Large intestine (tissue), 3 donors: ENCODE measurements around the gene CRACR2A. TPM values are rescaled to one million over a fixed set of nuclear protein-coding genes. Genes with fewer than 3 reads are reported as not detected.

ENCODE experiments used
- DNase-seq, 2 donors: peaks; one replicate each; pipeline versions ENCODE4 v3.0.0 to v3.0.0-alpha.2; 2013
- H3K27ac ChIP-seq: one replicate; pipeline ENCODE4 v1.5.1; 2013; ENCODE audit warnings: low read length
- H3K27me3 ChIP-seq: 2 replicates; pipeline ENCODE4 v1.6.1; 2013; ENCODE audit warnings: low read length; ENCODE audit not compliant: control insufficient read depth, insufficient read depth
- H3K36me3 ChIP-seq: 2 replicates; pipeline ENCODE4 v1.6.1; 2013; ENCODE audit warnings: low read length; ENCODE audit not compliant: control insufficient read depth, insufficient read depth
- H3K4me1 ChIP-seq: one replicate; pipeline ENCODE4 v1.6.1; 2013; ENCODE audit warnings: low read length; ENCODE audit not compliant: control insufficient read depth, insufficient read depth
- H3K4me3 ChIP-seq: one replicate; pipeline ENCODE4 v1.5.1; 2013; ENCODE audit warnings: low read length
- H3K9me3 ChIP-seq: one replicate; pipeline ENCODE4 v1.6.1; 2013; ENCODE audit warnings: mild to moderate bottlenecking, low read depth, low read length, moderate library complexity; ENCODE audit not compliant: control insufficient read depth
- WGBS: methylation state at CpG from one replicate; pipeline ENCODE4 v1.1.5; 2013; ENCODE audit warnings: low lambda C conversion rate; ENCODE audit not compliant: insufficient coverage; 5-methylcytosine and 5-hydroxymethylcytosine counted together
- polyA plus RNA-seq: library from polyadenylated mRNA; unstranded; fragments of 120-200 nt; gene quantifications from one replicate; pipeline ENCODE4 v1.2.1, GENCODE V29; 2013

Gene CRACR2A
- polyA plus RNA-seq, 1 donor: 12.5 TPM

DNA sequence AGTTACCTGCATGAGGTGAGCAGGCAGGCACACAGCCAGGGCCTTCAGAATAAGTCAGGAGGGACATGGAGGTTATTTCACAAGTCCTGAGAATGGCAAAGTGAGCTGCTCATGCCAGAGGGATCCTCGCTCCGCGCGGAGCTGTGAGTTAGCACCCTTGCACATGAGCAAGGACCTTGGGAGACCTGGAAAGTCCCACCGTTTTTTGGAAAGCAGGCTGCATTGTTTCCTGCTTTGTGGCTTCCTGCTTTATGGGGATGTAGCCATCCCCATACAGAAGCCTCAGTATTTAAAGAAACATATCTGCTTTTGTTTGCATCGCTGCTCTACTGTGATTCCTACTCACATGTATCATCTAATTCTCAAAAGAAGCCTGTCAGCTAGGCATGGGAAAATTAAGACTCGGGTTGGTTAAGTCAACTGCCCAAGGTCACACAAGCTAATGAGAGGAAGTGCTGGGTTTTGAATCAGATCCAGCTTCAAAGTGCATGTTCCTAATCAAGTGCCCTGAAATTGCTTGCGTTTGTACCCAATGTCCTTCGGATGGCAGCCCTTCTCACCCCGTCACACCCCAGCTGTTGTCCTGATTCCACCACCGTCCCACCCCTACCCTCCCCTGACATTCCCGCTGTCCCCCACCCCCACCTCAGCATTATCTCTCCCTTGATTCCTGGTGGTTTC, 106.2 kb downstream of the CRACR2A start:
- no peak overlapping the region for H3K27ac ChIP-seq
- no CpG with 5 or more reads among the region's 12 CpGs for WGBS

DNA sequence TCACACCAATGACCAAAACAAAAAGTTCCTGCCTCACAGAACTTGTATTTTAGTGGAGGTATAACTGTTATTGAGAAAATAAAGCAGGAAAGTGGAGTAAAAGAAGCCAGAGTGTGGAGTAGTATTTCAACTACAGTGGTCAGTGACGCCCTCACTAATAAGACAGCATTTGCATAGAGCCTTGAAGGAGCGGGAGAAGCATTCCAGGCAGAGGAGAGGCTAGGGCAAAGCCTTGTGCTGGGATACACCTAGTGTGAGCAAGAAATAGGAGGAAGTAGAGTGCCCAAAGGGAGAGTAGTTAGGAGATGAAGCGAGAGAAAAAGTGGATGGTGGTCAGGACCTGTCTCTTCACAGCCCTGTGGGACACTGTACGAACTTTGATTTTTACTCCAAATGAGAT, 107.8 kb downstream of the CRACR2A start:
- Histone ChIP-seq H3K27ac (no peak overlapping the region), H3K9me3 (no peaks in the 10 kb centered on the region), H3K36me3 (no peaks in the 10 kb centered on the region), H3K27me3 (no peaks in the 10 kb centered on the region), H3K4me1 (no peaks in the 10 kb centered on the region), H3K4me3 (no peak overlapping the region)
- no CpG with 5 or more reads among the region's 4 CpGs for WGBS
- no peak for DNase-seq

More for the DNA sequence above, 106.2 kb downstream of the CRACR2A start:
- no peaks in the 10 kb centered on the region for H3K9me3 ChIP-seq
- H3K27me3 ChIP-seq: peaks cover 3% of the 10 kb centered on the region
- no peak for DNase-seq
- H3K4me3 ChIP-seq: no peak overlapping the region
- H3K4me1 ChIP-seq: no peaks in the 10 kb centered on the region
- no peaks in the 10 kb centered on the region for H3K36me3 ChIP-seq

DNA sequence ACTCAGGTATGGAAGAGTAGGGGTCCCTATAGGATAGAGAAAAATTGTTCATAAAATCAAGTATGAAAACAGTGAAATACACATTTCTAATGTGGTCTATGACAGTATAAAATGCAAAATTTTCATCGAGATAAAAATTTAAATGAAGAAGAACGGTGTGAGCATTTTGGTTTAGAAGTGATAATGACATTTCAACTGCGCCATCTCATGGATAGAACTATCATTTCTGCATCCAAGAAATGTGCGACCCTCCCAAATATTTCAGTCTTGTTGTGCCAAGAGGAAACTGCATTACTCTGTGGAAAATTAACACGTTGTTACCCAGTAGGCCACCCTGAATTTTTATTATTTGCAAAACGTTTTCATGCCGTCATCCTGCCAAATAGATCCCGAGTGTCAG, 108.8 kb downstream of the CRACR2A start:
- H3K36me3 ChIP-seq: no peaks in the 10 kb centered on the region
- H3K4me3 ChIP-seq: no peak overlapping the region
- 84% methylated on average over 3 of the region's 8 CpGs for WGBS
- no peak for DNase-seq
- H3K27ac ChIP-seq: no peak overlapping the region
- no peaks in the 10 kb centered on the region for H3K9me3 ChIP-seq
- no peaks in the 10 kb centered on the region for H3K4me1 ChIP-seq
- no peaks in the 10 kb centered on the region for H3K27me3 ChIP-seq

DNA sequence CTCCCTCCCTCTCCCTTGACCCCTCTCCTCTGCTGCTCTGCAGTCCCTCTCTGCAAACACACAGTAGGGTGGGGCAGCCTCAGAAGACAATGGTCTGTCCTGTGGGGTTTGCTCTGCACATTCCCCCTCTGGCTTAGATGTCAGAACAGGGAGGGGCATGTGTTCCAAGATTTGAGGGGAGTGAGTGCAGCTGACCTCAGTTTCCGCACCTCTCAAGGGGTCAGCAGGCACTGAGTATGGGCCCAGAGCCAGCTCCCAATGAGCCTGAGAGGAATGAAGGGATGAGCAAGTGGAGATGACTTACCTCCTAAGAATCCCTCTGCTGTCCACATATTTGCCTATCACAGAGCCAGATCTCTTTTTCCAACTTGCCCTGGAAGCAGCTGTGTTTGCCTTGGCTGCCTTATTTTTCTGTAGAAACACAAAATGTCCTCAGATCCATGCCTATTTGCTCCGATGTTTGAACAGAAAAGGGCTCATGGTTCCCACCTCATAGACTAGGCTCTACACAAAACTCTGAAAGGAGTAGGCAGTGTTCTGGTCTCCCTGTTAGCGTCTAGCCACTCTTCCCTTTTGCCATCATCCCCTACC, 111.4 kb downstream of the CRACR2A start:
- Histone ChIP-seq H3K4me3 (no peak overlapping the region), H3K4me1 (no peaks in the 10 kb centered on the region), H3K27ac (no peak overlapping the region), H3K9me3 (no peaks in the 10 kb centered on the region), H3K27me3 (peaks cover under 1% of the 10 kb centered on the region), H3K36me3 (no peaks in the 10 kb centered on the region)
- WGBS: 80% methylated on average over 1 of the region's 3 CpGs
- DNase-seq: no peak

DNA sequence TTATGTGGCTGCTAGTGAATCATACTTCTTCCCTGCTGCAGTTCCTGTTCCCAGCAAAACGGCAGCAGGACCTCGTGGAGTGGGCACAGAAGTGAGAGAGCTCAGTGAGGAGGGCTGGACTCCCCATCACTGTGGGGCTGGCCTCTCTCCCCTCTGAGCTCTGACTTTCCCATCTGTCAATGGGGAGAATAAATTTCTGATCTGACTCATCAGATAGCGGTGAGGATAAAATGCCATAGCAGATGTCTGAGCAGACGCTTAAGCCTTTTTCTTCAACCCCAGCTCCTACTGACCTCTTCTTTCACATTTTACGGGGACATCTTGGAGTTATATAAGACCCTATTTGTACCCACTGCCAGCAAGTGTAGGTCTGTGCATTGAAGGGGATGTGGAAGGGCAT, 116.6 kb downstream of the CRACR2A start:
- WGBS: 100% methylated on average over 1 of the region's 5 CpGs

DNA sequence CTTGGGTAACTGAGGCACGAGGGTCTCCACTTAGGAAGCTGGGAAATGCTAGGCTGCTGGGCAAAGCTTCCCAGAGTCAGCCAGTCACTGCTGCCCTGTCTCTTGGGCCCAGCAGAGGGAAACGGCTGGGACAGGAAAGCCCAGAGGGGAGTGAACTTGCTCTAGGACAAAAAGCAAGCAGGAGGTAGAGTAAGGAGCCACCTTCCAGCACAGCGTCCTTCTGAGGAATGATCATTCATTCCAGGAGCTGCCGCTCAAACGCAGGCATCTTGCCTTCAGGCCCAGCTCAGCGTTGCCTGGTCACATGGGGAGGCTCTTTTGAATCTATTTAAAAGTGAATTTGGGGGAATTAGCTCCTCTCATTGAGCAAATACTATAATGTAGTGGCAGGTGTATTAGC, 118.6 kb downstream of the CRACR2A start:
- WGBS: no CpG with 5 or more reads among the region's 6 CpGs

More for the DNA sequence above, 116.6 kb downstream of the CRACR2A start:
- H3K4me1 ChIP-seq: no peaks in the 10 kb centered on the region
- peaks cover 4% of the 10 kb centered on the region for H3K27me3 ChIP-seq
- H3K27ac ChIP-seq: no peak overlapping the region
- H3K4me3 ChIP-seq: no peak overlapping the region
- no peaks in the 10 kb centered on the region for H3K9me3 ChIP-seq
- H3K36me3 ChIP-seq: no peaks in the 10 kb centered on the region
- no peak for DNase-seq

DNA sequence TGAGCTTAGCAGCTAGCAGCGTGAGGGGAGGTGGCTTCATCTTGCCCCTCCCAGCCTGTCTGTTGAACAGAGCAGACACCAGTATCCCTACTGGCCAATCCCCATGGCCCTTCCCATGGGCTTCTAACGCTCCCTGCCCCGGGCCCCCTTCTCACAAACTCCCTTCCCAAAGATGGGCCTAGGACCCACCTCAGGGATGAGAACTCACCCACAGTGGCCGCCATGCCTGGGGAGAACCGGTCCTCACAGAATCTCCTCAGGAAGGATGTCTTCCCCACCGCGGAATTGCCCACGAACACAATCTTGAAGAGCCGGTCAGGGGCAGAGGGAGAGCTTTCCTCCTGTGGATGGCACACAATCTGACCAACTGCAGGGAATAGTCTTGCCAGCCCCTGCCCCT, 119.5 kb downstream of the CRACR2A start:
- Histone ChIP-seq H3K9me3 (no peaks in the 10 kb centered on the region), H3K4me1 (no peaks in the 10 kb centered on the region), H3K27me3 (peaks cover 4% of the 10 kb centered on the region), H3K36me3 (no peaks in the 10 kb centered on the region), H3K4me3 (no peak overlapping the region), H3K27ac (no peak overlapping the region)
- no CpG with 5 or more reads among the region's 9 CpGs for WGBS
- no peak for DNase-seq

More for the DNA sequence above, 118.6 kb downstream of the CRACR2A start:
- Histone ChIP-seq H3K4me1 (no peaks in the 10 kb centered on the region), H3K36me3 (no peaks in the 10 kb centered on the region), H3K27me3 (peaks cover 4% of the 10 kb centered on the region), H3K4me3 (no peak overlapping the region), H3K27ac (no peak overlapping the region), H3K9me3 (no peaks in the 10 kb centered on the region)
- no peak for DNase-seq

DNA sequence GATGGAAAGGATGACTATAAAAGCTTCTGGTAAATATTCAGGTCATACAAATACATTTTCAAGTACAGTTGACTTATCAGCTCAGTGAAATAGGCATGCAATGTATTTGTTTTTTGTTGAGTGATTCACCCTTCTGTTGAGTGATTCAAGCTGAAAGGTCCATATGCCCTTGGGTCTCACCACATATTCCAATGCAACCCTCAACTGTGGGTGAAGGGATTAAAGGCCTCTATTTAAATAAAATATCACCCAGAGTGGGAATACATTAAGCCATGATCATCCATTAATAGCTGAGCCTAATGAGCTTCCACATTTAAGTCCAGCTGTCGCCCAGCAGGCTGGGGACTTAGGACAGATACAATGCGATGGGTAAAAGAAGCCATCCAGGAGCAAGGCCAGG, 120.2 kb downstream of the CRACR2A start:
- H3K36me3 ChIP-seq: no peaks in the 10 kb centered on the region
- no peak for DNase-seq
- H3K9me3 ChIP-seq: no peaks in the 10 kb centered on the region
- H3K4me1 ChIP-seq: no peaks in the 10 kb centered on the region
- H3K4me3 ChIP-seq: no peak overlapping the region
- WGBS: 100% methylated on average over 2 of the region's 2 CpGs
- peaks cover 4% of the 10 kb centered on the region for H3K27me3 ChIP-seq
- no peak overlapping the region for H3K27ac ChIP-seq

DNA sequence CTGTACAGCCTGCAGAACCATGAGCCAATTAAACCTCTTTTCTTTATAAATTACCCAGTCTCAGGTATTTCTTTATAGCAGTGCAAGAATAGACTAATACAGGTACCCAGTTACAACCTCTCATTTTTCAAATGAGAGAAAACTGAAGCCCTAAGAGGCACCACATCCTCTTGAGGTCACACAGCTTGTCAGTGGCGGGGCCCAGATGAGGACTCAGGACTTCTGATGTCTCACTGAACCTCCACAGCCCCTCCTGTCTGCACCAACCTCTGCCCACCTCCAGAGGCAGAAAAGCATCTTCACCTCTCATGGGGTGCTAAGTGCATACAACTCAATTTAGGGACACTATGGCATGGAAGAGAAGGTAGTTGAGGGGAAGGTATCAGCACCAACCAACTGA, 120.7 kb downstream of the CRACR2A start:
- DNase-seq: no peak
- Histone ChIP-seq H3K4me3 (no peak overlapping the region), H3K27me3 (peaks cover 4% of the 10 kb centered on the region), H3K4me1 (no peaks in the 10 kb centered on the region), H3K9me3 (no peaks in the 10 kb centered on the region), H3K27ac (no peak overlapping the region), H3K36me3 (no peaks in the 10 kb centered on the region)
- no CpG with 5 or more reads among the region's 1 CpG for WGBS

DNA sequence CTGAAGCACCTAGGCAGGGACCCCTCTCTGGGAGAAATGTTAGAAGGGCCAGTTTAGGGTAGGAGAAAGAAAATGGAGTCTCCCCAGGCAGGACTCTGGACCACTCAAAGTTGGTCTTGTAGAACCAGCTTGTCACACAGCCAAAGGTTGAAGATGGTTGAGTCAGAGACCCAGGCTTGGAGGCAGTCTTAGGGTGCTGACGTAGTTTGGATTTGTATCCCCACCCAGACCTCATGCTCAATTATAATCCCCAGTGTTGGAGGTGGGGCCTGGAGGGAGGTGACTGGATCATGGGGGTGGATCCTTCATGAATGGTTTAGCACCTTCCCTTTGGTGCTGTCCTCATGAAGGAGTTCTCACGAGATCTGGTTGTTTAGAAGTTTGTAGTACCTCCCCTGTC, 121.2 kb downstream of the CRACR2A start:
- WGBS: 60% methylated on average over 1 of the region's 2 CpGs

DNA sequence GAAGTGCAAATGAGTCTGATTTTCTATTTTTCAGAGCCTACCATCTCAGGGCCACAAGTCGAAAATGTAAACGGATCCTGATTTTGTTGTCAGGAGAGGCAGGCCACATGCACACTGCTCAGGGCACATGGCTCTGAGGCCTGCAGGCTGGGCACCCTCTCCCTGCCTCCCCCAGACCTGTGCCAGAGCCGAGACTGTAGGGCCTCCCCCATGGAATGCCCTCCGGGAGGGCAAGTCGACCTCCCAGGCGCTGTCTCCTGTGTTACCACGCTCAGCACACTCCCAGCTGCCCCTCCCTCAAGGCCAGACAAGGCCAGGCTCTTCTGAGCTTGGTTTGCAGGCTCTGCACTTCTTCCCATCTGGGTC, 121.7 kb downstream of the CRACR2A start:
- no peak overlapping the region for H3K27ac ChIP-seq
- H3K27me3 ChIP-seq: peaks cover under 1% of the 10 kb centered on the region
- H3K9me3 ChIP-seq: no peaks in the 10 kb centered on the region
- H3K4me1 ChIP-seq: no peaks in the 10 kb centered on the region
- no peaks in the 10 kb centered on the region for H3K36me3 ChIP-seq
- WGBS: no CpG with 5 or more reads among the region's 7 CpGs
- no peak for DNase-seq
- H3K4me3 ChIP-seq: no peak overlapping the region

More for the DNA sequence above, 121.2 kb downstream of the CRACR2A start:
- Histone ChIP-seq H3K4me3 (no peak overlapping the region), H3K36me3 (no peaks in the 10 kb centered on the region), H3K4me1 (no peaks in the 10 kb centered on the region), H3K9me3 (no peaks in the 10 kb centered on the region), H3K27ac (no peak overlapping the region), H3K27me3 (peaks cover 4% of the 10 kb centered on the region)
- no peak for DNase-seq
